Left lobe of liver (tissue), 2 donors: ENCODE results near the gene CD207. TPM values are rescaled to one million over a fixed set of nuclear protein-coding genes. Genes with fewer than 3 reads are reported as not detected.
"Not testable (repeated sequence)": the region's sequence is repeated elsewhere in the genome, so short reads cannot be mapped to it uniquely, and the experiment has no call there.

Source experiments
- ATAC-seq: fragments of 200-7000 bp; cut with Tn5 transposase; one replicate; pipeline ENCODE4 v1.9.1; 2020; ENCODE audit warnings: mild to moderate bottlenecking, moderate library complexity
- DNase-seq: peaks from one replicate; pipeline ENCODE4 v3.0.0-alpha.2; 2020; ENCODE audit warnings: low spot score
- total RNA-seq: library from RNA; stranded (reverse); gene quantifications from one replicate; pipeline ENCODE4 v1.2.1, GENCODE V29; 2021
- donor health status: DM: no; HTN: no; CAD: no; lungs with moderate emphysema.
- donor health status: DM: no; HTN: yes; CAD: no.

CD207 gene
- total RNA-seq, result not detected

DNA sequence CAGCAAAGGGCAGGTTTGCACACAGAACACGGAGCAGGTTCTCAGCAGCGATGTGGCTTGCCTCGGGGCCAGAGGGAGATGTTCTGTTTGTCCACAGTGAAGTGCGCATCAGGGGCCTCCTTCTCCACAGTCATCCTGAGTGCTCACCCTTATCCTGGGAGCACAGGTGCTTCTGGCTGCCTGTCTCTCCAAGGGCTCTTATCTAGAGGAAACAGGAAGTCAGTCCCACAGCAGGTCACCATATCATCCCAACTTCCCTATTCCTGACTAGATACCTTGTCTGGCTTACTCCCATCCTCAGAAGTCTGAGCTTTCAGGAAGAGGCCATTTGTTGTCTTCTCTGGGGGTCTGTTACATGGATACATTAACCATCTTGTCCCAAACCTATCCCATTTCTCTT, at the start of gene CD207:
Gene CD207 (minus strand): TSS at position 174 of the 400 bp plus-strand sequence. CDS start 40 bp downstream, at position 134.
- no peak for ATAC-seq
- DNase-seq, result no peak

DNA sequence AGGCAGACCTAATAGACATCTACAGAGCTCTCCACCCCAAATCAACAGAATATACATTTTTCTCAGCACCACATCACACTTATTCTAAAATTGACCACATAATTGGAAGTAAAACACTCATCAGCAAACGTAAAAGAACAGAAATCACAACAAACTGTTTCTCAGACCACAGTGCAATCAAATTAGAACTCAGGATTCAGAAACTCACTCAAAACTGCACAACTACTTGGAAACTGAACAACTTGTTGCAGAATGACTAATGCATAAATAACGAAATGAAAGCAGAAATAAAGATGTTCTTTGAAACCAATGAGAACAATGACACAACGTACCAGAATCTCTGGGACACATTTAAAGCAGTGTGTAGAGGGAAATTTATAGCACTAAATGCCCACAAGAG, 42.9 kb upstream of the CD207 start:
- not testable (repeated sequence) for DNase-seq, ATAC-seq

DNA sequence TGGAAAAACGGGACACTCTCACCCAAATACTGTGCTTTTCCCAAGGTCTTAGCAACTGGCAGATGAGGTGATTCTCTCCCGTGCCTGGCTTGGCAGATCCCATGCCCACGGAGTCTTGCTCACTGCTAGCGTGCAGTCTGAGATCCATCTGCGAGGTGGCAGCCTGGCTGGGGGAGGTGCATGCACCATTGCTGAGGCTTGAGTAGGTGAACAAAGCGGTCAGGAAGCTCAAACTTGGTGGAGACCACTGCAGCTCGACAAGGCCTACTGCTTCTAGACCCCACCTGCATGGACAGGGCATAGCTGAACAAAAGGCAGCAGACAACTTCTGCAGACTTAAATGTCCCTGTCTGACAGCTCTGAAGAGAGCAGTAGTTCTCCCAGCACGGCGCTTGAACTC, 40.5 kb upstream of the CD207 start:
- not testable (repeated sequence) for ATAC-seq, DNase-seq

DNA sequence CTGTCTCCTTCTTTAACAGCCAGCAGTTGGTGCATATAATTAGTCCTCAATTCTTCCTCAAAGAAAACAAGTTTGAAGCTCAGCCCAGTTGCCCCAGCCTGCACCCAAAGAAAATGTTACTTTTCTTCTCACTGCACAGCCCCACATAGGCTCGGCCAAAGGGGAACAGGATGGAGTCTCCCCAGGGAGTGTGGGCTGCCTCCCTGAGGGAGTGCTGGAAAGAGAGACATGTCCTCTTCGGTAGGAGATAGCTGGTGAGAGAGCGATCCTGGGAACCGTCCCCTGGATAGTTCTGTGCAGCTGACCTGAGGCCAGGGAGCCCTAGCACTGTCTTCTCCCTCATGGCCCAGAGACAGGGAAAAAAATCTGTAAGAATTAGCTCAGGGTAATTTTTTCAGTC, 37.9 kb upstream of the CD207 start:
- ATAC-seq, result no peak
- DNase-seq, result no peak

DNA sequence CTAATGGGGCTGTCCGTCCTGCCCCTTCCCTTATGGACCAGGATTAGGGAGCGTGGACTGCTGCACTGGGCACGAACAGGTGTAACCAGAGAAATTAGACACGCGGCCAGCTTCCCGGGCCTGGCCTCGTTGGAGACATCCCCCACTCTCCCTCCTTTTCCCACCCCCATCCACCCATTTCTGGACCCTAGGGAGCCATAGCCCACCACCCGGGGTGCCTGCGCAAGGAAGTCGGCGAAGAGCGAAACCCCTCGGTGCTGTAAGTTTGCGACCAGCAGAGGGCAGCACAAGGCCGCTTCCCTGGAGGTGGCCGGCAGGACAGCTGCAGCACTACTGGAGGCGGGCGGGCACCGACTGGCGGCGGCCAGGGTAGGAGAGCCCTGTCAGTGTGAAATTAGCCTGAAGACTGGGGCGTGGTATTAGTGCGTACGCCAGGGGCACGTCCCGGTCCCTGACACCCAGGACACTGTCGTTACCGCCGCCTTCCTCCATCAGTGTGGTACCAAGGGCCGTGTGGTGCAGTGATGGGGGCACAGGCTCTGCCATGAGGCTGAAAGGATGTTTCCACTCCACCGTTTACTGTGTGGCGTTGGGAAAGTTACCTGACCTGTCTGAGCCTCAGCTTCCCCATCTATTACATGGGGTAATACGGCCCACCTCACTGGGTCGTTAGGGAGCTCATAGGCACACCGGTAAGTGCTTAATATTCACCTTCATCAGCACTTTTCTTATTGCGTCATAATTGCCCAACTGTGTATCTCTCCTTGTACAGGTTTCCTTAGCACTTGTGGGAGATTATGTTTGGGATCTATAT, 36.0 kb upstream of the CD207 start:
- peak; percentile 81 for DNase-seq
- ATAC-seq, result peak; percentile 100

DNA sequence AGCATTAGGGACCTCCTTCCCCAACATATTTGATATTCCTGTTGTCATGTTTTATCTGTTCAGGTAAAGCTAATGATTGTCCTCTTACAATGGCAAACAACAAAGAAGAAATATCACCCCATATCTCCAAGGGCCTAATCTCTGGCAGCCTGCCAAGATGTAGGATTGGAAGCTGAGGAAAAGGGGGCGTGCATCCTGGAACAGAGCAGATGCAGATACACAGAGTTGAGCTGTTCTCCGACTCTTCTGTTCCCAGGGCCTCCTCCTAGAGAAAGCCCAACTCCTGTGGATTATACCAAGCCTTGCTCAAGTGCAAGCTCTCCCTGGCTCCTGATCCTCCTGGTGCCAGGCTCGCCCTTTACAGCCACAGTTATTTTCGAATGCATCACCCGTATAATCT, 35.2 kb upstream of the CD207 start:
- no peak for ATAC-seq
- no peak for DNase-seq

DNA sequence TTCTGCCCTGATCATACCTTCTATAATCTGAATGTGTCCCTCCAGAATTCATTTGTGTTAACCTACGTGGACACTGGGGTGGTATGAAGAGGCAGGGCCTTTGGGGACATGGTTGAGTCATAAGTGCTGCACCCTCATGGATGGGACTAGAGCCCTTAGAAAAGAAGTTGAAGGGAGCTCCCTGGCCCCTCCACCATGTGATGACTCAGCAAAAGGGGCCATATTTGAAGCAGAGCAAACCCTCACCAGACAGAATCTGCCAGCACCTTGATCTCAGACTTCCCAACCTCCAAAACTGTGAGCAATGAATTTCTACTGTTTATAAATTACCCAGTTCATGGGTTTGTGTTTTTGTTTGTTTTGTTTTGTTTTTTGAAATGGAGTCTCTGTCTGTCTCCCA, 33.4 kb upstream of the CD207 start:
- no peak for DNase-seq
- no peak for ATAC-seq

DNA sequence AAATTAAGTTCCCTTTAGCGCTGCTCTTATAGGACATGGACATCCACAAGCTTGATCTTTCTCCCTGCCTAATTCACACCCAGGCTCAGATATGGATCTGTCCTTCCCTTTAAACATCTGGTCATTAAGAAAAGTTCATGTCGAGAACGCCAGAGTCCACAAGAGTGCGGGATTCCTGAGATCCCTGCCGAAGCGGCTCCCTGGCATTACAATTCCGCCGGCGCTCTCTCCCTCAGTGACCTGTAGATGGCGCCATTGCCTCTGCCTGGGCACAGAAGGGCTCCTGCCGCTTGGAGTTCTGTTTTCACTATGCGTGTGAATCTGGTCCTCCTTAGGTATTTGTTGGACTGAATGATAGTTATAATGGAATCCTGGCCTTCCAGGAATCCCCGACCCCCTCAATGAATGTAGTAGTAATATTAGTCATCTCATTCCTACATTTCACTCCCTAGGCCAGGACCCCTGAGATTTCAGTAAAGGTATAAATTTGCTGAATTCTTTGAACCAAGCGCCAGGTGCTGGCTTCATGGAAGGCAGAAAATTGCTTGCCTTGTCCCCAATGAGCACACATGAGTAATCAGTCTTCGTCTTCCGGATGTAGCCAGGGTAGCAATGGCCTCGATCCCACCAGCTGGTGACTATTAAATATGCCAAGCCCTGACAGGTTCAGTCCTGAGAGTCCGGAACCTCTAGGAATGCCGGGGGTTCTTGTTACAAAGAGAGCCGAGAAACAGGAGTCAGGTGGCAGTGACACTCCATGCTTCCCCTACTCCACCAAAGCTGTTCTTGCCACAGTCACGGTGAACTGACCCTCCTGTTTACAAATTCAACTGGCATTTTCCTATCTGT, 26.4 kb upstream of the CD207 start:
- DNase-seq, result peak; percentile 76
- peak; percentile 99 for ATAC-seq

DNA sequence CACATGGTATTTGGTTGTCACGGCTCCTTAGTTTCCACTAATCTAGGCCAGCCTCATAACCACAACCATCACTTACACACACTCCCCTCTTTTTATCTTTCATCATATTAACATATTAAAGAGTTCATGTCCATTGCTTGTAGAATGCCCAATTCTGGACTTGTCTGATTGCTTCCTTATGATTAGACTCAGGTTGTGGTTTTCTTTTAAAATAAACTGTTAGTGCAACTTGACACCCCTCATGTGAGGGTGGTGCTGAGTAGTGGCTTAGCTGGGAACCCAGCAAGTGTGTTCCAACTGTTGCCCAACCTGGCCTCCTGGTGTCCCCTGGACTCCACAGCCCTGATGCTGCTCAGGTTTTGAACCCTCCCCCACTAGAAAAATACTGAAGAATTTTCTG, 20.1 kb upstream of the CD207 start:
- ATAC-seq, result no peak
- no peak for DNase-seq

DNA sequence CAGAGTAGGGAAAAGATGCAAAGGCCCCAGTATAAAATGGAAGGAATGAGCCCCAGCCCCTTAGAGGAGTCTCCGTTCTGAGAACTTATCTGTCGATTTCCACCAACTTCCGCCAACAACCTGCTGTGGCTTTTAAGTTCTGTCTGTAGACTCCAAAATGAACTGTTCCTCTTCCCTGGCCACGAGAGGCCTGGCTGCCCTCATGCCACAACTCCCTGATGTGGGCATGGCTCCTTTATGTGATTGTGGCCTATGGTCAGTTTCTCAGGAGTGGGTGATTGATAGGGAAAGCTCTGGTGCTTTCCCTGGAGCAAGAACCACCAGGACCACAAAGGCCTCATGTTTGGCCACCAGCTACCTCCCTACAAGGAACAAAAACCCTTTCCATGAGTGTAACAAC, 18.8 kb upstream of the CD207 start:
- ATAC-seq, result no peak
- DNase-seq, result no peak

DNA sequence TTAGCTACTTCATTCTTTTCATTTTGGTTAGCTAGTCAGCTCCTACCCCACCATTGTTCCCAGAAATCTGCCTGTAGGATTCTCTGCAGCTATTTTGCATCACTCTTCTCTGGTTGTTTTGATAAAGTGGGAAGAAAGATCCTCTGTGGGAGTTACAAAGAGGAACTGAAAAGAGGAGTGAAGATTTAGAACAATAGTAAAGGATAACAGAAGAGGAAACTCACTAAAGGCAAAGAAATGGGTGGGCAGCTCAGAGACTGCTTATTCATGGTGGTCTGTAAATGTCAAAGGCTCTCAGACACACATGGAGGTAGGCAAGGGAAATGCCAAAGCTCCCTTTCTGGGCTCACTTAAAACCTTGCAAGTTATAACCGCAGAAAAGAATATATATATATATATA, 17.2 kb upstream of the CD207 start:
- ATAC-seq (no peak), DNase-seq (no peak)

DNA sequence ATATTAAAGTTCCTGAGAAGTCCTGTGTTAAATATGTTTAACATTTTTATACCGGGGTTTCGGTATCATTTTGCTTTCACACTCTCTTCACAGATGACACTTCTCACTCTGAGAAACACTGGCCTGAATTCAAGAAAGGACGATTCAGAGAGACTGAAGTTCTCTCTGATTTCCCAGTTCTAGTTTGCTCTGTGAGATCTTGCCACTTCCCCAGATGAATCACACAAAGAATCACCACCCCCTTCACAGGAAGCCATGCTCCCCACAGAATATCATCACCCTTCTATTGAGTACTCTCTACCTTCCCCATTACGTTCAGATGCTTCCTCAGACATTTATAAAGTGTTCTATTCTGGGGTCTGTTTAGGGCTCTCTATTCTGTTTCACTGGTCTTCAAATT, 16.1 kb upstream of the CD207 start:
- peak; percentile 24 for ATAC-seq
- DNase-seq, result no peak

DNA sequence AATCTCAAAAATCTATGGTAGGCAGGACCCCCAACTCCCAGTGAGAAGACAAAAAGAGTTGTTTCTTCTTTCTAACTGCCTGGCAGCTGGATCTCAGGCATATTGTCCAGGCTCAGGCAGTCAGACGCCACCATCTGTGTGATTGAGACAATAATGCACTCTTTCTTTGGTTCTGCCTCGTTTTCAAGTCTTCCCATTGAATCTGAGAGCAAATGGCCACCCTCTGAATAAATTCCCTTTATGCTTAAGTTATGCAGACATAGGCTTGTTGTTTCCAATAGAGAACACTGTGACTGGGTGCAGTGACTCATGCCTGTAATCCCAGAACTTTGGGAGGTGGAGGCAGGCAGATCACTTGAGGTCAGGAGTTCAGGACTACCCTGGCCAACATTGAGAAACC, 15.3 kb upstream of the CD207 start:
- ATAC-seq (no peak), DNase-seq (no peak)

DNA sequence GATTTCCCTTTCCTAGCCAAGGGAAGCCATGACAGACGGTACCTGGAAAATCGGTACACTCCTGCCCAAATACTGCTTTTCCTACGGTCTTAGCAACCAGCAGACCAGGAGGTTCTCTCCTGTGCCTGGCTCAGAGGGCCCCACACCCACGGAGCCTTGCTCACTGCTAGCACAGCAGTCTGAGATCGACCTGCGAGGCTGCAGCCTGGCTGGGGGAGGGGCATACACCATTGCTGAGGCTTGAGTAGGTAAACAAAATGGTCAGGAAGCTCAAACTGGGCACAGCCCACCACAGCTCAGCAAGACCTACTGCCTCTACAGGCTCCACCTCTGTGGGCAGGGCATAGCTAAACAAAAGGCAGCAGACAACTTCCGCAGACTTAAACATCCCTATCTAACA, 6.8 kb upstream of the CD207 start:
- ATAC-seq, result no peak
- no peak for DNase-seq

DNA sequence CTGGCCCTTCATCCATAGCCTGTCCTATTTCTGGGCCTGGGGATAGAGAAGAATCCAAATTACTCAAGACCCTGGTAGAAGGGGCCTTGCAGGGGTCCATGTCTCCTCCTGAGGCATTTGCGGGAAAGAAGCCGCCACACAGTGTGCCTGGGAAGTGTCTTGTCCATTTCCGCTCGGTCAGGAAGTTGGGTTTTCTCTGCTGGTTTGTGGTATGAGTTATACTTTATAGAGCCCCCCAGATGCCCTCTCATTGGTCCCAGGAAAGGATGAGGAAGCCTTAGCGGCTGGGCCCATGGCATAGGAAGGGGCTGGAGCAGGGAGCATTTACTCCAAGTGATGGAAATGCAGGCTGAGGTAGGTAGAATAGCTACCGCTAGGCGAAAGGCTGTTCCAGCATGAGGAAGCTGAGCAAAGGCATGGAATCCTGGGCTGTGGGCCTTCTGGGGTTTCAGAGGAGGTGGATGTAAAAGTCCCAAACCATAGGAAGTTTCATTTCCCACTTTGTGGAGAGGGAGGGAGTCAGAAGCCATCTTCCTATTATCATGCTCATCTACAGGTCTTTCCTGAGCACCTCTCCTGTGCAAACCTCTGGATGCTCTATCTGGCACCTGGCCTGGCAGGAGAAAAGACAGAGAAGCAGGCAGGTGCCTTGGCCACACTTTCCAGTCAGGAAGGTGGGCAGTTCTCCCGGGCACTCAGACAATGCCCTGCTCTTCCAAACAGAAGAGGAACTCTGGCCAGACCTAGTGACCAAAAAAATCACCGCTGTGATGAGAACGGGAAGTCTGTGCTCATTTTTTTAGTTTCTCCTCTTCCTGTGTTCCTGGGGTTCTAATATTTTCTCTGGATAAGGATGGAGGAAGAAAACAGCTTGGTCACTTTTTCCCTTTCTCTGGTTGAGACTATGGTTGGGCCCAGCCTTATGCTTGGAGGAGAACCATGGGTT, 2.6 kb upstream of the CD207 start:
- DNase-seq (no peak), ATAC-seq (no peak)

DNA sequence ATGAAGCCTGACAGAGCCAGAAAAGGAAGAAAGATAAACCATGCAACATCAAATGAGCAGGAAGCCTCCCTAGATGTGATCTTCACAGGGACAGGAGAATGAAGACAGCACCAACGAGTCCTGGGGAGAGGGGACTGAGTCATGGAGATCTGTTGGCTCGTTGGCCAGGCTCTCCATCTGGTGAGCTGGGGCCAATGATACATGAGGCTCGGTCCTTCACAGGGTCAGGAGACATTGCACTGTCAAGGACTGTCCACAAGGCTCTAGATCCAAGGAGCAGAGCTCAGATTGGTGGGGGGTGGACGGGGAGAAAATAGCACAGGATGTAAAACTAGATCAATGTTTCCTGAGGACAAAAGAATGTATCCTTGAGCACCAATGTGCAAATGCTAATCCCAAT, 735 bp downstream of the CD207 start:
- no peak for ATAC-seq
- no peak for DNase-seq

DNA sequence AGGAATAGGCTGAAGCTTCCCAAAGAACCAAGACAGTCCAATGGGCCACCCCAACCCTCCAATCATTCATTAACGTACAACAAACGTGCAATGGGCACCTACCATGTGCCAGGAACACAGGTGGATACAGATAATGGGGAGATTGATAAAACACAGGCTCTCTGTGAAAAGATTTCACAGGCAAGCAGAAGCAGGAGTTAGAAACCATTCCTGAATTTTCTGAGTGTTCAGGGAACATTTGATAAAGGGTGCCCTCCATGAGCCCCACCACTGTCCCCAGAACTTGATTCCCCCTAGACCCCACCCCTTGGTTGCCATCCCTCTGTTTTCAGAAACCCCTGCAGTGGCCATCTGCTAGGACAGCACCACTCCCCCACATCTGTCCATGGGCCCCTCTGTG, 1.5 kb downstream of the CD207 start:
- no peak for ATAC-seq
- DNase-seq, result no peak

DNA sequence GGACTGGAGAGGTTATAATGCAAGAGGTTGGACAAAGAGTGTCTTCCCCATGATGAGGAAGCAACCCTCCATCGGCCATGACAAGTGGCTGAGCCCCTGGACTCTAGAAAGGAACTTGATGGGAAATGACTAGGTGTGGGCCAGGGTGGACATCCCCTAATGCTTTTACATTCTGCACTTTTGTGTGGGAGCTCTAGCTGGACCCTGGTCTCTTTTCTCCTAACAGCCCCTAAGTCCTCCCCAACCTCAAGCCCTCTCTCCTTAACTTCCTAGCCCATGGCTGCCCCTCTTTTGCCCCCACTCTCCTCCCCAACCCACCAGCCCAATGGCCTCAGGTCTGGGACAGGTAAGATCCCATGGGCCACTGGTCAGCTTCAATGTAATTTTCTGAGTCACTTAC, 2.4 kb downstream of the CD207 start:
- no peak for DNase-seq
- ATAC-seq, result no peak

DNA sequence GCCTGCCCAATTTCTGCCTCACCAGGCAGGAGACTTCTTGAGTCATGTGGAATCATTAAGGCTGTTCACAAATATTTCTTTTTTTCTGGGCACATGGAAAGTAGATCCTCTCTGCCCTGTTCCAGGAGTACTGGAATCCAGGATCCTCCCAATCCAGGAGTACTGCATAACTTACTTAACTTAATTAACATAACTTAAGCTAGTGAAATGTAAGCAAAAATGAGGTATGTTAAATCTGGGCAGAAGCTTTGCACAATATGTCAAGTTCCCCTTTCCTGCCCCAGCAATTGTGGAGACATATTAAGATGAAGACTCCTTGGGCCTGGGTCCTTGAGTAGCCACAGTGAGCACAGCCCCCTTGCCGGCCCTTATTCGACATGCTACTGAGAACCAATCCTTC, 3.2 kb downstream of the CD207 start:
- no peak for ATAC-seq
- no peak for DNase-seq

DNA sequence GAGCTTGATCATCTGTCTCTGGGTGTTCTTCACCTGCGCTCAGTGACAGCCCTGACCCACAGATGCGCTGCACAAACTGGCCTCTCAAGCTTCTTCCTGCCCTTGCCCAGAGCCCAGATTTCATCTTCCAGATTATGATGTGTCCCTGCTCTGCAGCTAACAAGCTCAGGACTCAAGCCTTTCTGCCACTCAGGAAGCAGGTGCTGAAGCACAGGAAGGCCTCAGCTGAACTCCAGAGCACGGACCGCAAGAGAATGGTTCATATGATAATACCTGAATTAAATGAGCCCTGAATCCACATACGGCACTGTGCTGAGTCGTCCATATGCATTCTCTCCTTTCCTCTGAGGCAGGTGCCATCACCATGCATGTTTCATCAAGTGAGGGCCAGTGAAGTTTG, 3.8 kb downstream of the CD207 start:
- ATAC-seq (no peak), DNase-seq (no peak)

DNA sequence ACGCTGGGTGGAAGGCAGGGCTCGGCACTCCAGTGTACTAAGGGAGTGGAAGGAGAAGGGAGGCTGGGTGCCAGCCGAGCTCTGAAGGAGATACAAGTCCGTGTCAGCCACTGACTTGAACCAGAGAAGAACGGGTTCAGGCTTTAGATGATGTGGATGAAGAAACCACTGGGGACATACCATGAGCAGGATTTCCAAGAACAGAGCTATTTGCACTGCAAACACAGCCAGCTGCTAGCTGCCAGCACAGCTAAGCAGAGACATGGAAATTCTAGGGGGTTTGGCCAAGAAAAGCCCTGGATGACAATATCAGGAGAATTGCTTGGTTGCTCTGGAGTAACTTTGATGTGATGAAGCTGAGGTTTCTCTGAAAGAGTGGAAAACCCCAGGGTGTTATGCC, 5.2 kb downstream of the CD207 start:
- ATAC-seq (no peak), DNase-seq (no peak)
